Activated T-cell treated with anti-CD3 and anti-CD28 coated beads for 24 hours (primary cell): ENCODE data around the gene MPG.

Experiments
- DNase-seq: peaks from one replicate; pipeline ENCODE4 v3.0.0-alpha.2; 2020; ENCODE audit warnings: low read depth

The MPG gene

GRCh38 chr16:83781-84615, 6.0 kb downstream of the MPG start:
- no peak for DNase-seq

DNA sequence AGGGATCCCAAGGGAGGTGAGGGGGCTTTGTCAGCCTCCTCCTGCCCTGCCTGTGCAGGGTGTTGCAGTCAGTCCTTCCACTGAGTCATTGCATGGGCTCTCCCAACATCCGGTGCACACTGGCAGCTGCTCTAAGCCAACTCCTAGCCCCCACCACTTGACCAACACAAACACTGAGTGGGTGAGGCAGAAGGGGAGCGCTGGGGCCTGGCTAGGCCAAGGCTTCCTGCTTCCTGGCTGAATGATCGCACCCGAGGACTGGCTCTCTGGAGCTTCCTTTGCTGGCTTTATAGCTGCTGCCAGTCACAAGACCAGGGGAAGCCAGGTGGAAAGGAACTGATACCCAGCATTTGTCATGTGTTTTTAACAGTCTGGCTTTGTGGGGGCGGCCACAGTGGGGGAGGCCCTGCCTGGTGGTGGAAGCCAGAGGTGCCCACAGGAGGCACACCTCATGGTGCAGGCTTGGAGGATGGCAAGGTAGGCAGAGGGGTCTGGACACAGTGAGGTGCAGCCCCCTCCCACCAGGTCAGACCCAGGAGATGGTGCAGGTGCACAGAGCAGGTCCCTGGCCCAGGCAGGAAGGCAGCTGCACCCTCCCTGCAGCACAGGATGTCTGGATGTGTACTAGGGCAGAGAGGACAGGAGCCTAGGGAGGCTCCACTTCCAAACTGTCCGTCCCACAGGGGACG, 6.8 kb downstream of the MPG start:
- peak; percentile 53 for DNase-seq

- DNase-seq = no peak
Observed at GRCh38 chr16:85407-85782, 7.4 kb downstream of the MPG start.

- DNase-seq = no peak
Observed at GRCh38 chr16:85865-86264, 7.8 kb downstream of the MPG start.

GRCh38 chr16:86483-86952, 8.5 kb downstream of the MPG start:
- no peak for DNase-seq

DNA sequence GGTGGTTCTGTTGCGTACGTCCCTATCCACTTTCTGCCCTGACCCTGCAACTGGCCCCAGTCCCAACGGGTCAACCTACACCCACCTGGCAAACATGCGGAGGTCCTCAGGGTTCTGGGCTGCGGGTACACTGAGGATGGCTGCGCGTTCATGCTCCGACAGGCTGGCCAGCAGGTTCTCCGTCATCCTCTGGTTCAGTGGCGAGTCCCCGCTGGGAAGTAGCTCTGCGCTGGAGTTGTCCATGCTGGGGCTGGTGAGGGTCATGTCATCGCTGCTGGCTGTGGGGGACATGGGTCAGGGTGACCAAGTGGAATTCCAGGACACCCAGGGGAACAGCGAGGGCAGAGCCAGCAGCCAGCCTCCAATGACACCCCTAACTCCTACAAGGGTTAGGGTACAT, 10.6 kb downstream of the MPG start:
- DNase-seq = no peak

GRCh38 chr16:89391-90302, 11.6 kb downstream of the MPG start:
- no peak for DNase-seq

DNA sequence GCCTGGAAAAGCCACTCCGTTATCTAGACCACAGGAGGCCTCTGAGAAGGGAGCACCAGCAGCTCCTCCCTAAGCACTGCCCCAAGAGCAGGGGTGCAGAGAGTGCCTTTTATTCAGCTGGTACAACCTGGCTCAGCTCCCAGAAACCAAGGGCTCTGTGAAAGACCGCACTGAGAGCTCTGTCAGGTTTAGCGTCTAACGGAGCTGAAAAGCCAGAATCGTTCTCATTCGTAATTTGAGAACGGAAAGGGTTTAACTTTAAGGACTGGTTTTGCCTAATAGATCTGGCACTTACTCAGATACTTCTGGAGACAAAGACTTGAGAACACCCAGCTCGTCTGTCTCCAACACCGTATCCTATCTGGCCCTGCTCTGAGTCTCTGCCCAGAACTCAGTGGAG, 13.5 kb downstream of the MPG start:
- no peak for DNase-seq

DNA sequence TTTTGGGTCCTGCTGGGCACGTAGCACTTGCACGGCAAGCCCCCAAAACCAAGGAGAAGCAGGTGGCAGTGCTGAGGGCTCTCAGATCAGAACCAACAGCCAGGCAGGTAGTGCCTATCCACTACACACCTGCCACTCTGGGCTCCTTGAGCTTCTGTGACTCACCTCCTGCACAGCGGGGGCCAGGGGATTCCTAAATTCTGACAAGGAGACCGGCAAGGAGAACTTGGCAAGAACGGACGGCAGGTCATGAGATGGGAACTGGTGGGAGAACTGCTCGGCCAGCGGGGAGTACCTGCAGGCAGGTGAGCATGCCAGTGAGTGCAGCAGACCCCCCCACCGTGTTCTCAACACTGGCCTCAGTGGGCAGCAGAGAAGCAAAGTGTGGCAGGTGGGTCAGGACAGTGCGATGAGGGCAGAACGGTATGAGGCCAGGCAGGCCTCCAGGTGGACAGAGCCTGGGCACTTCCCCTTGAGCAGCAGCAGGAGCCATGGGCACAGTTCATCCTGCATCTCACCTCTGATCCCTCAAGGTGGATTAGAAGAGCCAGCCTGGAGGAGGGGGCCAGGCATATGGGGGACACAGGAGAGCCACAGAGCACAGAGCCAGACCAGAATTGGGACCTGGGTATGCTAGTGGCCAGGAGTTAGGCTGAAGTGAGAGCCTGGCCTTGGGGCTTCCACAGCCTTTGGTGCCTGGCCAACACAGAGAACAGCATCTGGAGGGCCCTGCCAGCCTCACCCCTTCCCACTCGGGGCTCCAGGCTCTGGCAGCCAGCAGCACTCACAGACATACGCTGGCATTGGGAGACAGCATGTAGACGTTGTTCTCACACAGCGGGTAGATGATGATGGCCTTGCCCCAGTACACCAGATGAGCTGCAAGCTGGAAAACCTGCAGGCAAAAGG, 14.7 kb downstream of the MPG start:
- DNase-seq = no peak

GRCh38 chr16:94918-95265, 16.9 kb downstream of the MPG start:
- DNase-seq = no peak

DNA sequence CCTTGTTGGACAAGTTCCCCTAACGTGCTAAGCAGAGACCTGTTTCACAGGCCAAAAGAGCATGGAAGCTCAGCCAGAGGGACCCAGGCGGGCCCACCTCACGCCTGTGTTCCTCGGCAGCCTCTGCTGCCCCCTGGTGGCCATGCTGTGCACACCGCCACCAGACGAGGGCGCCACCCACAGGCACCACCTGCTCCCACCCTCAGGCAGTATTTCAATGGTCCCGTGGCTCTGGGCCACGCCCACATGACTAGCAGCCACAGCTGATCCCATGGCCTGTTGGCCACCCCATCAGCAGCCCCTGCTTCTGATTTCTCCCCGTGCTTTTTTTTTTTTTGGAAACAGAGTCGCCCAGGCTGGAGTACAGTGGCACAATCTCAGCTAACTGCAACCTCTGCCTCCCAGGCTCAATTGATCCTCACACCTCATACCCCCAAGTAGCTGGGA, 18.9 kb downstream of the MPG start:
- DNase-seq = peak; percentile 86

DNA sequence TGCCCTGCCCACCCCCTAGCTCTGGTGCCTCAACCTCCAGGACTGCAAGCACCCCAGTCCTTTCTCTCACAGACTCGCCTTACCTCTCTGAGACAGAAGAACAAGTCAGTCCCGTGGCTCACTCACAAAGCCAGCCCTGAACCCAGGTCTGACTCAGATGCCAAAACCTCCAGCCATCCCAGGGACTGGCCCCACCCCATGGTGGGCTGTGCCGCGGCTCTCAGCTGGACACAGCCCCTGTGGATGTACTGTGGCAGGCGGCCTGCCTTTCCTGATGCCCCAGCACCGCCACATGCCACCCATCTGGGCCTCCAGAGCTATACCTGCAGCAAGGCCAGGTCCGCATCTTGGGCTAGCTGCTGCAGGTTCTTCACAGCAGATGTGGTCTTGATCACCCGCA, 19.8 kb downstream of the MPG start:
- no peak for DNase-seq

DNA sequence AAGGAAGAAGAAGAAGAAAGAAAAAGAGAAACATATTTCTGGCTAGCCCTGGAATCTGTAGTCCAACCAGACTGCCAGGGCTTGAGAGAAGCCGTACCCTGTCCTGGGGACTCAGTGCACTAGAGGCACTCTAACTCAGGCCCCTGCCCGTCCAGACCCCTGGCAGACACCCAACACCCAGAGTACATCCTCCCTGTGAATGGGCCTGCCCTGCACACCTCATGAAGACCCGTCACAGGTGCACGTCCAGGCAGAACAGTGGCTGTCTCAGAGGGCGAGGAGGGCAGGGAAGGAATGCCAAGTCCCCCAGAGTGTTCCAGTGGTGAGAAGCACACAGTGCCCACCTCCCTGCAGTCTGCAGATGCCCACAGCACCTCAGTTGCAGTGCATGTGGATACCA, 23.0 kb downstream of the MPG start:
- no peak for DNase-seq

DNA sequence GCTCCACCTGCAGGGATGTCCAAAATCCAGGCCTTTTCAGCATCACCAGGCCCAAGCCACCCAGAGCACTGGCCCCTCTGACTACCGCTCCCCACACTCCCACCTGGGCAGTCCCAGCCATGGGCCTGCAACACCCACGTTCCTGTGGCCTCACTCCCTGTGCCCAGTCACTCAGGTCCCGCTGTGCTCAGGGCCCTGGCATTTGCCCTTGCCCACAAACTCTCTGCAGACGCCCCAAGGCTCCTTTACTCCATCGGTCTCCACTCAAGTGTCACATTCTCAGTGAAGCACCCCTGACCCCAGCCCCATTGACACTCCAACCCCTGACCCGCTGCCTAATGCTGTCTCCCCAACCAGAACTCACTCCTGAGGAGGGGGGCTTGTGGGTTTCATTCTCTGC, 23.6 kb downstream of the MPG start:
- no peak for DNase-seq

DNA sequence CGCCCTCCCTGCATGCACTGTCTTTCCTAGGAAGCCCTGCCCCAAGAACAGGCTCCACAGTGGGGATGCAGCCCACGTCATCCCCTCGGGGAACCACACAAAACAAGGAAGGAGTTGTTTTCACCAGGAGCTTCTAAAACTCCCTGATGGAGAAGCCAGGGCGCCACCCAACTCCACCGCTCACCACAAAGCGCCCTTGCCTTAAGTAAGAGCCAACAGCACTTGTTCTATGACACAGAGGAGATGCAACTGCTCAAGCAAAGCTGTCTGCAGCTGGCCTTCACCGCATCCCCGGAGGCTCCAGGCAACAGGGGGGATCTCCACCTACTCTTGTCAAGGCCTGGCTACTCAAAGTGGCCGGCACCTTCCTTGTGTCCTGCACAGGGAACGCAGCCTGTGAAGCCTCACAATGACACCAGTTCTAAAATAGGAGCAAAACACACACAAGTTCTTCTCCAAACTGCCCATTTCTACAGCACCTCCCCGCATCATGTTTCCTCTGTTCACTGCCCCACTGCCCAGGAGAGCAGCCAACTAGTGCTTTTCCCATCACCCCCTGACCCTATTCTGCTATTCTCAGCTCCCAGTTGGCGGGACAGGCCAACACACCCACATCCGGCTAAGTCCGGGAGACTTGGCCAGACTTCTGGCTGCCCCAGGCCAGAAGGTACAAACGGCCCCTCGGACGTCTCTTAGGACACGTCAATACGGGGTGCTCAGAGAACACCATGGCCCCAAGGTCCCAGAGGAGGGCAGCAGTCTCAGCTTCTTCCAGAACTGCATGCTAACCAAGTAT, 24.2 kb downstream of the MPG start:
- DNase-seq = no peak

- no peak for DNase-seq
Observed at GRCh38 chr16:104355-104754, 26.3 kb downstream of the MPG start.

- DNase-seq = no peak
Observed at GRCh38 chr16:104928-105327, 26.9 kb downstream of the MPG start.

DNA sequence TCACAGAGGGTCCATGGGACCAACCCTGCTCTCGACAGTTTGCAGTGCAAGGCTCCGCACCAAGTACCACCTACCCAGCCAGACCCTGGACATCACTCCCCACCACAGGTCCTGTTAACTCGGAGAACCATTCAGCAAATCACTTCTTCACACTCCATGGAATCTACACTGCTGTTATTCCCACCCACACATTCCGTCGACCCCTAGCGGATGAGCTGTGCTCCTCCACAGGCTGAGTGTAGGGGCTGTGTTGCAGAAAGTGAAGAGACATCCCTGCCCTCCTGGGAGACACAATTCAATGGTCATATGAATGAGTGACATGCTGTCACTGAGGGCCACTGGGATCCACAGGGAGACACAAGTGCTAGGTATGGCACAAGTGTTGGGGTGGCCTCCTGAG, 27.5 kb downstream of the MPG start:
- DNase-seq = no peak

DNA sequence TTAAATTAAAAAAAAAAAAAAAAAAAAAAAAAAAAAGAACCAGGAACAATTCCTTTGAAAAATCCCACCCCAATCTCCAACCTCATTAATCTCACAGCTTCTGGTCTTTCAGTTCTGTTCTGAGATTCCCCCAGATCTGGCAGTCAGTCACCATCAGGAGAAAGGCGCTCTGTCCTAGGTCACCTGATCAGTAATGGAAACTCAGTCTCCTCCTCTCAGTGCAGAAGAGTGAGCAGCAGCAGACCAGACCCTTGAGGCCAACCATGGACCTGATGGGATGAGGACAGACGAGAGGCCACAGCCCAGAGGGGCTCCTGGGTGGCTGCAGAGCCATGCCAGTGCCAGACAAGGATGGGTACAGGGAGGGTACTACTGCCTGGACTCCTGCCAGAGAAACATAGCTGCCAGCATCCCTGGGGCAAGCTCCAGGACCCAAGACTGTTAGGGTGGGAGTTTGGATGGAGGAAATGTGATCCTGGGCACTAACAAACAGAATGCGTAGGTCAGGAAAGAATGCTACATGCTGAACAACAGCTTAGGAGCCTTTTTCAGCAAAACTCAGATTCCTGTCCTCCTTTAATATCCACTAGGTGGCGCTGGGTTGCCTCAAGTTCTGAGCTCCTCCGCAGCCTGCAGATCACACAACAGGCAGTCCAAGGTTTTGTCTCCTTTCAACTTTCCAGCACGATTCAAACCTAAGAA, 28.7 kb downstream of the MPG start:
- peak; percentile 31 for DNase-seq
